Measurements from ENCODE around the gene TAF11L5. TPM values are rescaled to one million over a fixed set of nuclear protein-coding genes. Genes with fewer than 3 reads are reported as not detected.
"Not testable (repeated sequence)": the region's sequence is repeated elsewhere in the genome, so short reads cannot be mapped to it uniquely, and the experiment has no call there.

TAF11L5 gene
- not detected for polyA plus RNA-seq (ENCODE audit: insufficient read length in 4 of 4)

GRCh38 chr5:17524935-17525334 lies at the start of gene TAF11L5:
Gene TAF11L5 (plus strand): TSS chr5:17525235.
- not testable (repeated sequence) for DNase-seq (ENCODE audit: low read depth in 4 of 4, low spot score in 2 of 4)

- no peak for DNase-seq (ENCODE audit: low read depth in 4 of 4, low spot score in 2 of 4)
Observed at GRCh38 chr5:17477043-17477442, 48.0 kb upstream of the TAF11L5 start.

GRCh38 chr5:17477573-17478265 lies 47.3 kb upstream of the TAF11L5 start:
- DNase-seq (ENCODE audit: low read depth in 4 of 4, low spot score in 2 of 4), result peak in 2 of 4 donors; percentile 4 to 15

GRCh38 chr5:17481378-17481777 lies 43.7 kb upstream of the TAF11L5 start:
- no peak for DNase-seq (ENCODE audit: low read depth in 4 of 4, low spot score in 2 of 4)

GRCh38 chr5:17482790-17483189 lies 42.2 kb upstream of the TAF11L5 start:
- no peak for DNase-seq (ENCODE audit: low read depth in 4 of 4, low spot score in 2 of 4)

- not testable (repeated sequence) for DNase-seq (ENCODE audit: low read depth in 4 of 4, low spot score in 2 of 4)
Observed at GRCh38 chr5:17486464-17487173, 38.4 kb upstream of the TAF11L5 start.

- no peak for DNase-seq (ENCODE audit: low read depth in 4 of 4, low spot score in 2 of 4)
Observed at GRCh38 chr5:17487174-17487512, 37.9 kb upstream of the TAF11L5 start.

- not testable (repeated sequence) for DNase-seq (ENCODE audit: low read depth in 4 of 4, low spot score in 2 of 4)
Observed at GRCh38 chr5:17491257-17491656, 33.8 kb upstream of the TAF11L5 start.

GRCh38 chr5:17492770-17493169 lies 32.3 kb upstream of the TAF11L5 start:
- no peak for DNase-seq (ENCODE audit: low read depth in 4 of 4, low spot score in 2 of 4)

- DNase-seq (ENCODE audit: low read depth in 4 of 4, low spot score in 2 of 4), result no peak
Observed at GRCh38 chr5:17497446-17497845, 27.6 kb upstream of the TAF11L5 start.

- not testable (repeated sequence) for DNase-seq (ENCODE audit: low read depth in 4 of 4, low spot score in 2 of 4)
Observed at GRCh38 chr5:17497931-17498330, 27.1 kb upstream of the TAF11L5 start, which contains the start of gene TAF11L2. Gene TAF11L2 (plus strand): TSS chr5:17498231.

GRCh38 chr5:17511775-17512325 lies 13.2 kb upstream of the TAF11L5 start:
- DNase-seq (ENCODE audit: low read depth in 4 of 4, low spot score in 2 of 4), result no peak

- DNase-seq (ENCODE audit: low read depth in 4 of 4, low spot score in 2 of 4), result not testable (repeated sequence)
Observed at GRCh38 chr5:17517526-17517925, 7.5 kb upstream of the TAF11L5 start.

- not testable (repeated sequence) for DNase-seq (ENCODE audit: low read depth in 4 of 4, low spot score in 2 of 4)
Observed at GRCh38 chr5:17518067-17518466, 7.0 kb upstream of the TAF11L5 start, which contains the start of gene TAF11L3. Gene TAF11L3 (plus strand): TSS chr5:17518367.

- not testable (repeated sequence) for DNase-seq (ENCODE audit: low read depth in 4 of 4, low spot score in 2 of 4)
Observed at GRCh38 chr5:17519508-17519907, 5.5 kb upstream of the TAF11L5 start.

- DNase-seq (ENCODE audit: low read depth in 4 of 4, low spot score in 2 of 4), result not testable (repeated sequence)
Observed at GRCh38 chr5:17521501-17521900, 3.5 kb upstream of the TAF11L5 start, which contains the start of gene TAF11L4. Gene TAF11L4 (plus strand): TSS chr5:17521801.

- not testable (repeated sequence) for DNase-seq (ENCODE audit: low read depth in 4 of 4, low spot score in 2 of 4)
Observed at GRCh38 chr5:17526504-17526903, 1.5 kb downstream of the TAF11L5 start.

GRCh38 chr5:17528369-17528768 lies 3.3 kb downstream of the TAF11L5 start, which contains the start of gene TAF11L6:
Gene TAF11L6 (plus strand): TSS chr5:17528669.
- not testable (repeated sequence) for DNase-seq (ENCODE audit: low read depth in 4 of 4, low spot score in 2 of 4)

Measured in left renal cortex interstitium (tissue), 4 donors.